ENCODE results near the gene EYA2.

- TF ChIP-seq CTCF (IDR thresholded peaks at IDR 0.05): no peak
- no peak for TF ChIP-seq POLR2A (IDR thresholded peaks at IDR 0.05)
Measured at GRCh38 chr20:46879386-46879785, 15.3 kb upstream of the EYA2 start.
